ENCODE results near the gene SLC12A9.

GRCh38 chr7:100895956-100896731 is 43.6 kb downstream of the SLC12A9 start:
- no peak for TF ChIP-seq MAX (IDR thresholded peaks at IDR 0.05)
- no peak for TF ChIP-seq CTCF (IDR thresholded peaks at IDR 0.05 in 2 of 3, conservative IDR thresholded peaks at IDR 0.05 in 1 of 3; ENCODE audit: borderline replicate concordance in 1 of 3, insufficient read depth in 1 of 3, low read depth in 2 of 3, low read length in 2 of 3)
- TF ChIP-seq EZH2 (IDR thresholded peaks at IDR 0.05): no peak
- no peak for TF ChIP-seq ZFX (IDR thresholded peaks at IDR 0.05)
- no peak for TF ChIP-seq CEBPB (IDR thresholded peaks at IDR 0.05; ENCODE audit: low read depth)
- TF ChIP-seq POLR2A (IDR thresholded peaks at IDR 0.05; ENCODE audit: borderline replicate concordance, extremely low read depth, insufficient read depth, insufficient read length): no peak
- TF ChIP-seq REST (IDR thresholded peaks at IDR 0.05; ENCODE audit: low read depth): no peak
- no peak for TF ChIP-seq POLR2AphosphoS5 (IDR thresholded peaks at IDR 0.05; ENCODE audit: low read depth, low read length)
- TF ChIP-seq ZBTB33 (IDR thresholded peaks at IDR 0.05; ENCODE audit: extremely low read depth, insufficient replicate concordance, low read length): no peak
- no peak for TF ChIP-seq EZH2phosphoT487 (IDR thresholded peaks at IDR 0.05; ENCODE audit: borderline replicate concordance)
- no peak for TF ChIP-seq JUND (IDR thresholded peaks at IDR 0.05)
- no peak for TF ChIP-seq ATF3 (IDR thresholded peaks at IDR 0.05)
- no peak for TF ChIP-seq RAD21 (IDR thresholded peaks at IDR 0.05; ENCODE audit: low read depth)
- no peak for TF ChIP-seq SIN3A (IDR thresholded peaks at IDR 0.05; ENCODE audit: low read depth)
